Body of pancreas (tissue), 4 donors: ENCODE measurements around the gene TUBB1.

Source experiments
- POLR2A ChIP-seq, 3 donors: fragments of 450-650 bp; IDR thresholded peaks; one replicate each; pipeline ENCODE4 v1.6.1; 2016; ENCODE audit warnings: antibody characterized with exemption in 3 of 3, mild to moderate bottlenecking in 2 of 3
- TF ChIP-seq, protein P1 (sequence below), 7 experiments: fragments of 450-650 bp in 4 of 7; fragments of 200-600 bp in 3 of 7; sonication (generic) in 3 of 7; IDR thresholded peaks; one replicate each; pipeline ENCODE4 v1.5.1; 2016 to 2019; ENCODE audit warnings: antibody characterized with exemption in 7 of 7

DNA sequence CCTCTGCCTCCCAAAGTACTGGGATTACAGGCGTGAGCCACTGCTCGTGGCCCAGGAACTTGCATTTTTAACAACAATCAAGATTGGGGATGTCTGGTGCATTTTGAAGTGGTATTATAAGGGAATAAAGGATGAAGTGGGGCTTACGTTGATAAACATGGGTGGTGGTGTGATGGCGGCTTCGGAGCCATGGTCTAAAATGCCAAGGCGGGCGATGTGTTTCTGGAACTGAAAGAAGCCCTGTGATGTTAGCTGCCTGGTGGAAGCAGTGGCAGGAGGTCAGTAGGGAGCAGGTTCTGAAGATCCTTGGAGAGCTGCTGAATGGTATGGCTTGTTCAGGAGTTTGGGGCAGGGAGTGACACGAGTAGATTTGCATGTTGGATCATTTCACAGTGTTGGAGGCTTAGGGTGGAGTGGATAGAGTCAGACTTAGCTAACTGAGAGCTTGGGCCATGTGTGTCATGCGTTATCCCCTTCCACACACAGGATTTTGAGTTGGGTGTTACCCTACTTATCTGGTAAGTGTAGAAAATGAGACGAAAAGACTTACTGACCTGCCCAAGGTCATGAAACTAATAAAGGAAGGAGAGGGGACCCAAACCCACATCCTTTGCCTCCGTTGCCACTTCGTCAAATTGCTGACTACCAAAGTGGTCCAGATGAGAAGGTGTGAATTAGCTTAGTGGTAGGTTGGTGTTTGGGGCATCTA is 36.7 kb upstream of the TUBB1 start:
- no peak for TF ChIP-seq POLR2A (IDR thresholded peaks at IDR 0.05)
- TF ChIP-seq, protein P1, sequence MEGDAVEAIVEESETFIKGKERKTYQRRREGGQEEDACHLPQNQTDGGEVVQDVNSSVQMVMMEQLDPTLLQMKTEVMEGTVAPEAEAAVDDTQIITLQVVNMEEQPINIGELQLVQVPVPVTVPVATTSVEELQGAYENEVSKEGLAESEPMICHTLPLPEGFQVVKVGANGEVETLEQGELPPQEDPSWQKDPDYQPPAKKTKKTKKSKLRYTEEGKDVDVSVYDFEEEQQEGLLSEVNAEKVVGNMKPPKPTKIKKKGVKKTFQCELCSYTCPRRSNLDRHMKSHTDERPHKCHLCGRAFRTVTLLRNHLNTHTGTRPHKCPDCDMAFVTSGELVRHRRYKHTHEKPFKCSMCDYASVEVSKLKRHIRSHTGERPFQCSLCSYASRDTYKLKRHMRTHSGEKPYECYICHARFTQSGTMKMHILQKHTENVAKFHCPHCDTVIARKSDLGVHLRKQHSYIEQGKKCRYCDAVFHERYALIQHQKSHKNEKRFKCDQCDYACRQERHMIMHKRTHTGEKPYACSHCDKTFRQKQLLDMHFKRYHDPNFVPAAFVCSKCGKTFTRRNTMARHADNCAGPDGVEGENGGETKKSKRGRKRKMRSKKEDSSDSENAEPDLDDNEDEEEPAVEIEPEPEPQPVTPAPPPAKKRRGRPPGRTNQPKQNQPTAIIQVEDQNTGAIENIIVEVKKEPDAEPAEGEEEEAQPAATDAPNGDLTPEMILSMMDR (IDR thresholded peaks at IDR 0.05): no peak
